HG02938 (cell line): ENCODE measurements around the gene SMARCC2.

Experiments used
- ATAC-seq: cut with Tn5 transposase; IDR thresholded peaks from one replicate; pipeline ENCODE4 v1.9.1; 2021; ENCODE audit warnings: mild to moderate bottlenecking, moderate library complexity; ENCODE audit not compliant: unreplicated experiment

Gene SMARCC2

GRCh38 chr12:56152756-56153677, 36.3 kb downstream of the SMARCC2 start:
- no peak for ATAC-seq

GRCh38 chr12:56152132-56152755, 37.0 kb downstream of the SMARCC2 start, which contains the start of gene MYL6B:
Gene MYL6B, plus strand, starts transcription at chr12:56152587. Its CDS starts 1,332 bp downstream, at chr12:56153919.
- peak; percentile 84 for ATAC-seq

DNA sequence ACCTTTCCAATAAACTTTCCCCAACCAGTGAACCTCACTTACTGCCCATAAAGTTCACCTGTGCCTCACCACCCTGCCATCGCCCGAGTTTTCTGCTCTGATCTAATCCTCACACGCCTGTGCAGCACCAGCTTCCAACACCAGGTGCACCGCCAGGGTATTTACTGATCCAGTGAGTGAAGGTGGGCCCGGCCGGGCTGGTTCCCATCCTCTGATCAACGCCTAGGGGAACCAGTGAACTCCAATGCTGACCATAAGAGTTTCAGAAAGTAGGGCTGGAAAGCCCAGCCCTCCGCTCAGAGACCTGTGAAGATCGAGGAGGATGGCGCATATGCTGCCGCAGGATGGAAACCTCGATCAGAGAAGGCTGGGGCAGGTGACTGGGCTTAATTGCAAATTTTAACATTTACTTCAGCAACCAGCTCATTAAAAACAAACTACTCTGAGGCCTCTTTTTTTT, 37.6 kb downstream of the SMARCC2 start:
- no peak for ATAC-seq

GRCh38 chr12:56150563-56150962, 38.7 kb downstream of the SMARCC2 start:
- no peak for ATAC-seq

- ATAC-seq: no peak
Measured at GRCh38 chr12:56146492-56147460, 42.5 kb downstream of the SMARCC2 start.

DNA sequence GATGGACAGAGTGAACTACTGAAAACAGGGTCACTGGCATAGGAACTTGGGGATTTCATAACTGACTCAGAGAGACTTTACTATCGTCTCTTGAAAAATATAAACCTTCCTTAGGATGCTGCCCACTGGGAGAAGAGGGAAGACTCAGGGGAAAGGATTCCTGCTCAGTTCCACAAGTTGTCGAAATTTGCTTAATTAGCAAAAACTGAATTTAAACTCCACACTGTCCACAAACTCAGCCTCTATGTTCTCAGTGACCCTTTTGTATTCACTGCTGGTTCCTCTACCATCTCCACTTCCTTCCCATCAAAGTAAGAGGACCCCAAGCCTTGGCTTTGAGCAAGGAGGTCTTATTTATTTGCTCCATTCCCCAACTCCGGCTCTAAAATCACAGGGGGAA, 44.1 kb downstream of the SMARCC2 start:
- ATAC-seq: no peak

GRCh38 chr12:56143870-56144269, 45.4 kb downstream of the SMARCC2 start:
- no peak for ATAC-seq

- ATAC-seq: no peak
Measured at GRCh38 chr12:56143217-56143616, 46.1 kb downstream of the SMARCC2 start.

GRCh38 chr12:56141946-56142784, 47.1 kb downstream of the SMARCC2 start:
- no peak for ATAC-seq

DNA sequence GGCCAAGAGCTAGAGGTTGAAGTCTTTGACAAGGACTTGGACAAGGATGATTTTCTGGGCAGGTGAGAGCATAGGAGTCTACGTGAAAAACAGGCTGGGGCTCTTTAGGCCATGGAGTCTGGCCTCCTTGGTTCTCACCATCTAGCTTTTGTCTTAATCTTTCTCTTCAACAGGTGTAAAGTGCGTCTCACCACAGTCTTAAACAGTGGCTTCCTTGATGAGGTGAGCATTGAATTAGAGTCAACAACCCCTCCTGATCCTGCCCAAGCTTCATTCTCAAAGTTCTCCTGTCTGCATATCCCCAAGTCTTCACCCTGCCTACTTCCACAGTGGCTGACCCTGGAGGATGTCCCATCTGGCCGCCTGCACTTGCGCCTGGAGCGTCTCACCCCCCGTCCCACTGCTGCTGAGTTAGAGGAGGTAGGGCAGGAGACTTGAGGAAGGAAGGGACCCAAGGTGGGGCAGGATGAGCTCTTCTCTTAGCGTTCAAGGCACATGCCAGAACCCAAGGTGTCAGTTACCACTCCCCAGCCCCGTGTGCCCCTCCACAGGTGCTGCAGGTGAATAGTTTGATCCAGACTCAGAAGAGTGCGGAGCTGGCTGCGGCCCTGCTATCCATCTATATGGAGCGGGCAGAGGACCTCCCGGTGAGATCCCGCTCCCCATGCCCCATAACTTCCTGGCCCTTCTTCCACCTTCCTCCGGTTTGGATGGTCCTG, 51.3 kb downstream of the SMARCC2 start:
- ATAC-seq: no peak

DNA sequence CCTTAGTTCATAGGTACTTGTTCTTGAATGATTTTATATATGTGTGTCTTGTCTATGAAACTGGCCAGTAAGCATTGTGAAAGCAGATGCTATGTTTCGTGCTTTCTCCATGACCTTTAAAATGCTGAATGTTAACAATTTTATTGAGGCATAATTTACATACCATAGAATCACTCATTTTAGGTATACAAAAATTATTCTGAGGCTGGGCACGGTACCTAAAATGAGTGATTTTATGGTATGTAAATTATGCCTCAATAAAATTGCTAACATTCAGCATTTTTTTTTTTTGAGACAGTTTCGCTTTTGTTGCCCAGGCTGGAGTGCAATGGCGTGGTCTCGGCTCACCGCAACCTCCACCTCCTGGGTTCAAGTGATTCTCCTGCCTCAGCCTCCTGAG, 54.4 kb downstream of the SMARCC2 start:
- ATAC-seq: no peak

GRCh38 chr12:56130876-56131275, 58.4 kb downstream of the SMARCC2 start:
- ATAC-seq: no peak

- ATAC-seq: no peak
Measured at GRCh38 chr12:56129942-56130495, 59.3 kb downstream of the SMARCC2 start.

DNA sequence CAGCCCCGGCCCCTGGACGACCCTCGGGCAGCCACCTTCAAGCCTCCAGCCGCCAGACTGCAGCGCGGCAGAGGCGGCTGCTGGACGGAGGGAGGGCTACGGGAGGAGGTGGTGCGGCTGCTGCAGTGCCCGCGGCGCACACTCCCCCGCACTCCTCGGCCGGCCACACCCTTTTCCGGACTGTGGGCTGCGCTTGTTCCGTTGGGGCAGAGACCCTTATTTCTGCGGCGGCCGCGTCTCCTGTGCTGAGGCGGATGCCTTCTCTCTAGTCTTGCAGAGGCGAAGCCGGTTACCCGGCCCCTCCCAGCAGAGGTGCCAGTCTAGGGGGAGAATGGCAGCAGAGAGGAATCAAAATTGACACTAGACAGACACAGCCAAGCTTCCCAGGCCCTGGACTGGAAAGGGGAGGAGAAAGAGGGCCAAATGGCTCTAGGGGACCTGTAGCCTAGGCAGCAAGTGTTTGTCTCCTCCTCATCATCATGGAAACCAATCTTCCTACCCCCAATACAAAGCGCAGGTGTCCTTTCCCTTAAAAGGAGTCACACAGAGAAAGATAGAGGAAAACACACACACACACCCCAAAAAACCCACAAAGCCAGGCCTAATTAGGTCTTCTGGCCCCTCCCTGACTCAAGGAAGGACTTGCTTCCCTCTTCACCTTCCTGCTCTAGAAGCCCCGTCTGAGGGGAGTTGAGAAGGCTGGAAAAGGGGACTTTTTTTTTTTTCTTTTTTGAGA, 59.9 kb downstream of the SMARCC2 start:
- no peak for ATAC-seq

DNA sequence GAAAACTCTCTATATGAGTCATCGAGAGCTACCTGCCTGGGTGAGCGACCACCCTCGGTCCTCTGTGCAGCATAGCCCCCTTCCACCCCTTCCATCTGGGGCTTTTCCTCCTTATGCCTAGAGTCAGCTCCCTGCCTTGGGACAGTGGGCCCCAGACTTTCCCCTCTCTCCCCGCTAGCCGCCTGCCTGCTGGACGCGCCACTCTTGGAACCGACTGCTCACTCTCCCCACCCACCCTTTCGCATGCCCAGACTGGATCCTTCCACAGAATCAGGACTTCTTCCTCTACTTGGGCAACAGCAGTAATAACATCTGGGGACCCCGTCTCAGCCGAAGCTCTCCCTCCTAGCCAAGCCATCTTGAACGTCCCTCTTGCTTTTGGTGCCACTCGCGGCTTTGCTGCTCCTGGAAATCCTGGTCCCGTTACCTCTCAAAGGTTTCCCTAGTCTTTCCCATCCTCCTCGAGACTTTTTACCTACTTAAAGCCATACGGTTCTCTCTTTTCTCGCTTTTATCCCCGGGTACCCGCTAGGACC, 60.5 kb downstream of the SMARCC2 start:
- no peak for ATAC-seq

DNA sequence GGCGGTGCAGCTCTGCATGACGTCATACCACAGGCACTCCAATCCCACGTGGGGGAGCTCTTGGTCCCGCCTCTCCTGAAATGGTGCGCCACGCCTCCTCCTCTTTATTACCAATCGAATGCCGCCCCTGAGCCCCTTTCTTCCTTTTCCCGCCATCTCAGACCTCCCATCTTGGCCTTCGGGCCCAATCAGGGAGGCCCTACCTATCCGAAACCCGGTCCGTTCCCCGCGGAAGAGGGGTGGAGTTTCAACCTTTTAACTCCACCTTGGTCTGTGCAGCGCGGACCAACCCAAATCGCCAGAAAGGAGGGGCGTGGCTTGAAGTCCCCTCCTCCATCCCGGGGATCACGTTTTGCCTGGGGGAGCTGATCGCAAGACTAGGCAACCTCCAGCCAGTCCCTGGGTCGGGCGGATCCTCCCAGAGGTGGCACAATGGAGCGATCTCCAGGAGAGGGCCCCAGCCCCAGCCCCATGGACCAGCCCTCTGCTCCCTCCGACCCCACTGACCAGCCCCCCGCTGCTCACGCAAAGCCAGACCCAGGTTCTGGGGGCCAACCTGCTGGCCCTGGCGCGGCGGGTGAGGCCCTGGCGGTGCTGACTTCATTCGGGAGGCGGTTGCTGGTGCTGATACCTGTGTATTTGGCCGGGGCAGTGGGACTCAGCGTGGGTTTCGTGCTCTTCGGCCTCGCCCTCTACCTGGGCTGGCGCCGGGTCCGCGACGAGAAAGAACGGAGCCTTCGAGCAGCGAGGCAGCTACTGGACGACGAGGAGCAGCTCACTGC, 61.2 kb downstream of the SMARCC2 start, which contains the start of gene ESYT1:
ESYT1 (plus strand) TSS at position 380 of the 782 bp plus-strand sequence; CDS start at position 433, 53 bp downstream.
- peak; percentile 87 for ATAC-seq

DNA sequence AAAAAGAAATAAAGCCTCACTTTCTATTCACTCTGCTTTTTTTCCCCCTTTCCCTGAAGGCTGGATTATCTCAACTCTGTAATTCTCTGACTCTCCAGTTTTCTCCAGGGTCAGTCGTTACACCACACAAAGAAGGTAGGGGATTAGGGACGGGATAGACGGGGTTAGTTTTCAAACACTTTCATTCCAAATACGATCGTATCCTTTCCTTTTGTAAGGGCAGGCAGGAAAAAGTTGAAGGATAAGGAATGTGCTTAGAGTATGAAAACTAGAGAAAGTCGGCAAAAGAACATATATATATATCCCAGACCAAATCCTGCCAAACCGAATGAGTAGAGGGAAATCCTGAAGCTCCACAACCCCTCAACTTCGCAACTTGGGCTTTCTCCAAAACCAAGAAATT, 61.8 kb downstream of the SMARCC2 start:
- ATAC-seq: no peak
